ENCODE data around the gene PTRHD1. TPM values are rescaled to one million over a fixed set of nuclear protein-coding genes. Genes with fewer than 3 reads are reported as not detected.

The PTRHD1 gene
- total RNA-seq, 3 donors from 2014 or later, result 19.6 to 43.4 (median 41.9) TPM

- peak; percentile 89 for ATAC-seq
- intact Hi-C loops (cut with DNase I, micrococcal nuclease), result no loop called here
- TF ChIP-seq CTCF (IDR thresholded peaks at IDR 0.05), result no peak
- Histone ChIP-seq H3K4me1 (ENCODE audit: low read depth) (no peaks in the 10 kb centered on the region), H3K36me3 (ENCODE audit: low read depth) (no peaks in the 10 kb centered on the region), H3K9me3 (no peaks in the 10 kb centered on the region), H3K4me3 (no peak overlapping the region)
- DNase-seq, result peak in 1 of 3 donors; percentile 36
Measured at GRCh38 chr2:24779116-24779515, 14.1 kb downstream of the PTRHD1 start.

- no peaks in the 10 kb centered on the region for H3K9me3 ChIP-seq
- H3K36me3 ChIP-seq (ENCODE audit: low read depth), result no peaks in the 10 kb centered on the region
- ATAC-seq (peak; percentile 17), DNase-seq (no peak)
- TF ChIP-seq CTCF (IDR thresholded peaks at IDR 0.05), result no peak
- intact Hi-C loops (cut with DNase I, micrococcal nuclease), result no loop called here
- no peaks in the 10 kb centered on the region for H3K4me1 ChIP-seq (ENCODE audit: low read depth)
- no peak overlapping the region for H3K4me3 ChIP-seq
Measured at GRCh38 chr2:24774373-24774772, 18.8 kb downstream of the PTRHD1 start.

GRCh38 chr2:24771764-24772586 is 21.2 kb downstream of the PTRHD1 start:
- intact Hi-C loops (cut with DNase I, micrococcal nuclease), result no loop called here
- Histone ChIP-seq H3K9me3 (no peaks in the 10 kb centered on the region), H3K4me3 (no peak overlapping the region), H3K36me3 (ENCODE audit: low read depth) (no peaks in the 10 kb centered on the region), H3K4me1 (ENCODE audit: low read depth) (no peaks in the 10 kb centered on the region)
- no peak for TF ChIP-seq CTCF (IDR thresholded peaks at IDR 0.05)
- ATAC-seq, result no peak
- DNase-seq, result no peak

GRCh38 chr2:24771061-24771460 is 22.1 kb downstream of the PTRHD1 start:
- no peak for DNase-seq
- intact Hi-C loops (cut with DNase I, micrococcal nuclease), result no loop called here
- TF ChIP-seq CTCF (IDR thresholded peaks at IDR 0.05), result no peak
- no peaks in the 10 kb centered on the region for H3K4me1 ChIP-seq (ENCODE audit: low read depth)
- no peaks in the 10 kb centered on the region for H3K36me3 ChIP-seq (ENCODE audit: low read depth)
- no peak overlapping the region for H3K4me3 ChIP-seq
- ATAC-seq, result no peak
- H3K9me3 ChIP-seq, result no peaks in the 10 kb centered on the region

- intact Hi-C loops (cut with DNase I, micrococcal nuclease), result no loop called here
- TF ChIP-seq CTCF (IDR thresholded peaks at IDR 0.05), result no peak
- no peak overlapping the region for H3K4me3 ChIP-seq
- H3K4me1 ChIP-seq (ENCODE audit: low read depth), result no peaks in the 10 kb centered on the region
- H3K36me3 ChIP-seq (ENCODE audit: low read depth), result no peaks in the 10 kb centered on the region
- no peak for DNase-seq
- no peak for ATAC-seq
- H3K9me3 ChIP-seq, result no peaks in the 10 kb centered on the region
Measured at GRCh38 chr2:24768601-24769000, 24.6 kb downstream of the PTRHD1 start.

Measured in mucosa of descending colon (tissue), 3 donors.